ENCODE measurements around the gene CCNL2.
"Not testable (repeated sequence)": the region's sequence is repeated elsewhere in the genome, so short reads cannot be mapped to it uniquely, and the experiment has no call there.

The CCNL2 gene

GRCh38 chr1:1430992-1431844 lies 32.1 kb upstream of the CCNL2 start:
- TF ChIP-seq CTCF (IDR thresholded peaks at IDR 0.05; ENCODE audit: extremely low read depth, missing control alignments) = no peak
- no peak for DNase-seq (ENCODE audit: low spot score)

- TF ChIP-seq CTCF (IDR thresholded peaks at IDR 0.05; ENCODE audit: extremely low read depth, missing control alignments) = no peak
- peak; percentile 22 for DNase-seq (ENCODE audit: low spot score)
These were observed 31.2 kb upstream of the CCNL2 start for GRCh38 chr1:1430114-1430982.

GRCh38 chr1:1429671-1430073 lies 30.5 kb upstream of the CCNL2 start:
- no peak for DNase-seq (ENCODE audit: low spot score)
- no peak for TF ChIP-seq CTCF (IDR thresholded peaks at IDR 0.05; ENCODE audit: extremely low read depth, missing control alignments)

- not testable (repeated sequence) for DNase-seq (ENCODE audit: low spot score)
These were observed 29.8 kb upstream of the CCNL2 start for GRCh38 chr1:1428967-1429366.

- no peak for TF ChIP-seq CTCF (IDR thresholded peaks at IDR 0.05; ENCODE audit: extremely low read depth, missing control alignments)
- DNase-seq (ENCODE audit: low spot score) = no peak
These were observed 29.0 kb upstream of the CCNL2 start for GRCh38 chr1:1428174-1428573.

GRCh38 chr1:1427820-1428148 lies 28.6 kb upstream of the CCNL2 start:
- TF ChIP-seq CTCF (IDR thresholded peaks at IDR 0.05; ENCODE audit: extremely low read depth, missing control alignments) = no peak
- DNase-seq (ENCODE audit: low spot score) = no peak

GRCh38 chr1:1427106-1427819 lies 28.1 kb upstream of the CCNL2 start:
- peak; percentile 68 for DNase-seq (ENCODE audit: low spot score)
- no peak for TF ChIP-seq CTCF (IDR thresholded peaks at IDR 0.05; ENCODE audit: extremely low read depth, missing control alignments)

All from GM20000 (cell line).